Panc1 (cell line): Measurements from ENCODE around the gene JPT2. TPM values are rescaled to one million over a fixed set of nuclear protein-coding genes. Genes with fewer than 3 reads are reported as not detected.

Experiments used
- ATAC-seq: fragments of 200-7000 bp; cut with Tn5 transposase; 2 replicates; pipeline ENCODE4 v1.9.1; 2020; ENCODE audit warnings: mild to moderate bottlenecking, moderate library complexity
- BruUV-seq: library from RNA; stranded (reverse); fragments of 400-500 nt; replicated peaks from 2 replicates; lab custom pipeline; 2021; lab: Mats Ljungman, UMichigan
- CTCF ChIA-PET: fragments of 300-600 bp; sonication (Branson Sonifier 250); formaldehyde crosslinking; loops from one replicate; lab custom pipeline; 2022; ENCODE audit warnings: antibody characterized with exemption; lab: Charles Lee
- POLR2A ChIA-PET: fragments of 300-600 bp; sonication (Branson Sonifier 250); formaldehyde crosslinking; loops from one replicate; lab custom pipeline; 2022; ENCODE audit warnings: antibody characterized with exemption; lab: Charles Lee
- DNase-seq: peaks from one replicate; pipeline ENCODE4 v3.0.0-alpha.2; 2010; ENCODE audit warnings: low read depth, low spot score
- H3K27ac ChIP-seq: 2 replicates; pipeline ENCODE4 v1.5.1; 2011; ENCODE audit warnings: mild to moderate bottlenecking, low read length, inconsistent platforms
- H3K27me3 ChIP-seq: fragments of 200-500 bp; sonication (Bioruptor generic); 2 replicates; pipeline ENCODE4 v1.6.0; 2014; ENCODE audit warnings: low read length, inconsistent platforms; ENCODE audit not compliant: control insufficient read depth, insufficient read depth
- H3K36me3 ChIP-seq: fragments of 200-500 bp; sonication (Bioruptor generic); 2 replicates; pipeline ENCODE4 v1.5.1; 2014; ENCODE audit warnings: inconsistent platforms, mild to moderate bottlenecking, low read length, moderate library complexity; ENCODE audit not compliant: control insufficient read depth, insufficient read depth
- H3K4me1 ChIP-seq: 2 replicates; pipeline ENCODE4 v1.5.1; 2011; ENCODE audit warnings: inconsistent platforms, mild to moderate bottlenecking, low read length, moderate library complexity; ENCODE audit not compliant: control insufficient read depth, insufficient read depth
- H3K4me3 ChIP-seq, 2 experiments: 2 replicates each; pipeline ENCODE4 v1.5.1; 2011 to 2012; ENCODE audit warnings: low read depth in 2 of 2, low read length in 2 of 2, mild to moderate bottlenecking in 2 of 2, inconsistent platforms in 1 of 2, moderate library complexity in 1 of 2
- H3K9me3 ChIP-seq: fragments of 200-500 bp; sonication (Bioruptor generic); 2 replicates; pipeline ENCODE4 v1.5.1; 2014; ENCODE audit warnings: low read depth, mild to moderate bottlenecking, inconsistent platforms, low read length, moderate library complexity; ENCODE audit not compliant: control insufficient read depth, insufficient read depth
- CTCF ChIP-seq: fragments of 450-650 bp; IDR thresholded peaks from 2 replicates; pipeline ENCODE4 v1.5.1; 2017; ENCODE audit warnings: mild to moderate bottlenecking
- POLR2AphosphoS5 ChIP-seq: IDR thresholded peaks from 2 replicates; pipeline ENCODE4 v1.6.1; 2012; ENCODE audit warnings: mild to moderate bottlenecking, low read depth, low read length, moderate library complexity
- REST ChIP-seq, 2 experiments: IDR thresholded peaks; 2 replicates each; pipeline ENCODE4 v1.6.1; 2011 to 2012; ENCODE audit warnings: low read depth in 2 of 2, control low read depth in 1 of 2, low read length in 1 of 2, mild to moderate bottlenecking in 1 of 2, moderate library complexity in 1 of 2; ENCODE audit not compliant: insufficient read depth in 1 of 2
- SIN3A ChIP-seq: IDR thresholded peaks from 2 replicates; pipeline ENCODE4 v1.6.1; 2012; ENCODE audit warnings: low read depth, mild to moderate bottlenecking, low read length, moderate library complexity, borderline replicate concordance; ENCODE audit not compliant: insufficient read depth
- TCF7L2 ChIP-seq: IDR thresholded peaks from 2 replicates; pipeline ENCODE4 v1.6.1; 2011; ENCODE audit warnings: mild to moderate bottlenecking, low read depth, low read length, inconsistent platforms
- in situ Hi-C: cut with HindIII; loops from 2 replicates; pipeline ENCODE4 v1.10.0; 2016; ENCODE audit warnings: low sequenced_read_pairs, low pct_unique_long_range_greater_than_20kb
- intact Hi-C: fragments of 100-400 bp; cut with micrococcal nuclease; formaldehyde crosslinking; loops from one replicate; pipeline ENCODE4 v1.10.0; 2022; ENCODE audit not compliant: unreplicated experiment
- total RNA-seq: library from RNA; stranded (reverse); gene quantifications from one replicate; pipeline ENCODE4 v1.2.1, GENCODE V29; 2021; ENCODE audit not compliant: unreplicated experiment

JPT2 gene
- total RNA-seq, 1 experiment from 2014 or later, result 200 TPM

- no peak for TF ChIP-seq CTCF
- no peak for TF ChIP-seq TCF7L2
- TF ChIP-seq POLR2AphosphoS5, result no peak
- TF ChIP-seq REST (IDR thresholded peaks at IDR 0.05; ENCODE audit: insufficient read depth in 1 of 2, low read depth in 2 of 2, low read length in 1 of 2), result no peak
- TF ChIP-seq SIN3A, result no peak
- intact Hi-C loops (no loop called here), in situ Hi-C loops (no loop called here)
- BruUV-seq, result no TSS peak
- Histone ChIP-seq H3K27ac (peak overlapping the region; percentile 94), H3K4me1 (peaks cover 64% of the 10 kb centered on the region), H3K36me3 (peaks cover 4% of the 10 kb centered on the region; the same call in 1 of the 2 replicates), H3K27me3 (no peaks in the 10 kb centered on the region), H3K4me3 (peak overlapping the region; percentile 4 to 15; a peak in 3 of 4 replicates), H3K9me3 (no peaks in the 10 kb centered on the region)
- ChIA-PET CTCF (no interaction called here), POLR2A (no interaction called here)
- DNase-seq (no peak), ATAC-seq (peak; percentile 31; the same call in 1 of the 2 replicates)
Observed at GRCh38 chr16:1687427-1688316, 9.6 kb downstream of the JPT2 start.

- no peaks in the 10 kb centered on the region for H3K27me3 ChIP-seq
- intact Hi-C loops (no loop called here), in situ Hi-C loops (no loop called here)
- H3K9me3 ChIP-seq, result no peaks in the 10 kb centered on the region
- no TSS peak for BruUV-seq
- peak; percentile 51; the same call in 1 of the 2 replicates for TF ChIP-seq POLR2AphosphoS5
- no peak for TF ChIP-seq REST (IDR thresholded peaks at IDR 0.05; ENCODE audit: insufficient read depth in 1 of 2, low read depth in 2 of 2, low read length in 1 of 2)
- no peak for TF ChIP-seq TCF7L2
- no peak for TF ChIP-seq SIN3A
- peaks cover 10% of the 10 kb centered on the region; the same call in 1 of the 2 replicates for H3K36me3 ChIP-seq
- ChIA-PET CTCF (no interaction called here), POLR2A (no interaction called here)
- peak; percentile 88 for ATAC-seq
- DNase-seq, result peak; percentile 89
- H3K4me1 ChIP-seq, result peaks cover 64% of the 10 kb centered on the region
- H3K4me3 ChIP-seq, result peak overlapping the region in 1 of 2 experiments; percentile 12; a peak in 1 of 4 replicates
- peak overlapping the region; percentile 94 for H3K27ac ChIP-seq
Observed at GRCh38 chr16:1688807-1689560, 10.9 kb downstream of the JPT2 start.
